Stomach (tissue), 4 donors: ENCODE data around the gene SRPRB.

Experiments
- POLR2A ChIP-seq, 4 donors: fragments of 450-650 bp; IDR thresholded peaks; one replicate each; pipeline ENCODE4 v1.6.1; 2016; ENCODE audit warnings: antibody characterized with exemption in 4 of 4, control low read depth in 2 of 4, mild to moderate bottlenecking in 1 of 4, moderate library complexity in 1 of 4
- POLR2AphosphoS5 ChIP-seq, 3 donors: sonication (generic); formaldehyde crosslinking; IDR thresholded peaks; one replicate each; pipeline ENCODE4 v1.6.1; 2016; ENCODE audit warnings: antibody characterized with exemption in 3 of 3
- TF ChIP-seq, protein P1 (sequence below), 7 experiments: fragments of 450-650 bp in 4 of 7; fragments of 200-600 bp in 3 of 7; sonication (generic) in 3 of 7; IDR thresholded peaks; one replicate each; pipeline ENCODE4 v1.5.1; 2016 to 2019; ENCODE audit warnings: antibody characterized with exemption in 7 of 7, control low read depth in 2 of 7, mild to moderate bottlenecking in 1 of 7

DNA sequence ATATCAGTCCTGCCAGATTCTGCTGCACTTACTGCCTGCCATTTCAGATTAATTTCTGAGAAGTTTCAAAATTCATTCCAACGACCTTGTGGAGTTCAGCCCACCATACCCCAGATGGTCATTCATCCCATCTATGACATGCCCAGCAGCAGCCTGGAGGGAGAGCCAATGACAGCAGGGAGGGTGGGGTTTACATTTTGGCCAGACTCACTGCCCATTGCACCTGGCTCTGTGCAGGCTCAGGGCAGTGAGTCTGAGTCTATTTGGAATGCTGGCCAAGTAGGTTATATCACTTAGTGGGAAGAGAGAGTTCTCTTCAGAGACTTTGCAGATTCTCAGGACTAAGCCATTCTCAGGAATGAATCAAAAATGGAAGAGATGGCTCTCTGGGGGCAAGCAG lies 21.5 kb downstream of the SRPRB start:
- TF ChIP-seq, protein P1, sequence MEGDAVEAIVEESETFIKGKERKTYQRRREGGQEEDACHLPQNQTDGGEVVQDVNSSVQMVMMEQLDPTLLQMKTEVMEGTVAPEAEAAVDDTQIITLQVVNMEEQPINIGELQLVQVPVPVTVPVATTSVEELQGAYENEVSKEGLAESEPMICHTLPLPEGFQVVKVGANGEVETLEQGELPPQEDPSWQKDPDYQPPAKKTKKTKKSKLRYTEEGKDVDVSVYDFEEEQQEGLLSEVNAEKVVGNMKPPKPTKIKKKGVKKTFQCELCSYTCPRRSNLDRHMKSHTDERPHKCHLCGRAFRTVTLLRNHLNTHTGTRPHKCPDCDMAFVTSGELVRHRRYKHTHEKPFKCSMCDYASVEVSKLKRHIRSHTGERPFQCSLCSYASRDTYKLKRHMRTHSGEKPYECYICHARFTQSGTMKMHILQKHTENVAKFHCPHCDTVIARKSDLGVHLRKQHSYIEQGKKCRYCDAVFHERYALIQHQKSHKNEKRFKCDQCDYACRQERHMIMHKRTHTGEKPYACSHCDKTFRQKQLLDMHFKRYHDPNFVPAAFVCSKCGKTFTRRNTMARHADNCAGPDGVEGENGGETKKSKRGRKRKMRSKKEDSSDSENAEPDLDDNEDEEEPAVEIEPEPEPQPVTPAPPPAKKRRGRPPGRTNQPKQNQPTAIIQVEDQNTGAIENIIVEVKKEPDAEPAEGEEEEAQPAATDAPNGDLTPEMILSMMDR (IDR thresholded peaks at IDR 0.05), result no peak
- TF ChIP-seq POLR2AphosphoS5 (IDR thresholded peaks at IDR 0.05), result no peak
- no peak for TF ChIP-seq POLR2A (IDR thresholded peaks at IDR 0.05)
